ENCODE measurements around the gene DRC7. TPM values are rescaled to one million over a fixed set of nuclear protein-coding genes. Genes with fewer than 3 reads are reported as not detected.

Gene DRC7
- total RNA-seq, 2 experiments from 2014 or later, result not detected

DNA sequence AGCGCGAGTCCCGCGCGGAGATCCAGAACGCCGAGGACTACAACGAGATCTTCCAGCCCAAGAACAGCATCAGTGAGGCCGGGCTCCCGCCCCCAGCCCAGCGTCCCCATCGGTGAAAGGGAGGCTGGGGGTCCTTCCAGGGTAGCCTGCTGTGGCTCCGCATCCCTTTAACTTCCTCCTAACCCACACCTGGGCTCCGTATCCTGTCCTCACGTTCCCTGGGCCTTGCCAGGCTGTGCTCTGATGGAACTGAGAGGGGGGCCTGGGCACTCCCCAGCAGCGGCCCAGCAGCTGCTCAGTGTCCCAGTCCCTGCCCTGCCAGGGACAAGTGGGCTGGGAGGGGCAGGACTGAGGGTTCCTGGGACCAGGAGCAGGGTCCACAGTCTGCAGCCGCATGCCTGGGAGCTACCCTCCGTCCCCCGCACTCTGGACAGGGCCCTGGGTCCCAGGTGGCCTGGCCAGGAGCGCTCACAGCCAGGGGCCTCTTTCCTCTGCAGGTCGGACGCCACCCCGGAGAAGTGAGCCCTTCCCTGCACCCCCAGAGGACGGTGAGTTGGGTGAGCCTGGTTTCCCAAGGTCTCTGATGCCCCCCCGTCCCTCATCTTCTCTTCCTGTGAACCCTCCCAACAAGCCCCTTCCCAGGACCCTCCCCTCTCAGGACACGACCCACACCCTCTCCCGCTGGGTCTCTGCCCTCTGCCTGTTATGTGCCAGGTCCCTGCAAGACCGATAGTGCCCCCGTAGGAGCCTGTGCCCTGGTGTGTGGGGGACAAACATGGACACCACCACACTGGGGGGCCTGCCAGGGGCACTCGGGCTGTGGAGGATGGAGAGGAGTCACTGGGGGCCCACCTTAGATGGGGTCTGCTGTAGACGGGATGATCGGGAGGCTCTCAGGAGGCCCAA, 59.1 kb downstream of the DRC7 start:
- H3K27ac Mint-ChIP-seq, result no peak overlapping the region
- CTCF ChIA-PET, result no interaction called here

GRCh38 chr16:57754354-57755060, 59.9 kb downstream of the DRC7 start:
- no peaks in the 10 kb centered on the region for H3K9me3 Mint-ChIP-seq (ENCODE audit: low read depth)
- CTCF ChIA-PET, result interaction anchor here (3.4 kb wide), 1 partner anchor 108 kb away, joined by 12 read pairs; no protein-coding TSS in a partner anchor
- H3K4me3 Mint-ChIP-seq, result no peak overlapping the region
- H3K27me3 Mint-ChIP-seq, result no peaks in the 10 kb centered on the region
- DNase-seq (no peak), ATAC-seq (no peak)
- H3K36me3 Mint-ChIP-seq, result no peaks in the 10 kb centered on the region
- H3K4me1 Mint-ChIP-seq, result peaks cover 12% of the 10 kb centered on the region
- no peak overlapping the region for H3K27ac Mint-ChIP-seq

More for the DNA sequence above, 59.1 kb downstream of the DRC7 start:
- ATAC-seq, result no peak
- Mint-ChIP-seq H3K4me3 (no peak overlapping the region), H3K9me3 (ENCODE audit: low read depth) (no peaks in the 10 kb centered on the region), H3K27me3 (no peaks in the 10 kb centered on the region), H3K36me3 (no peaks in the 10 kb centered on the region), H3K4me1 (peaks cover 11% of the 10 kb centered on the region)
- DNase-seq, result no peak

- Mint-ChIP-seq H3K4me3 (no peak overlapping the region), H3K36me3 (no peaks in the 10 kb centered on the region), H3K4me1 (peaks cover 6% of the 10 kb centered on the region), H3K27me3 (no peaks in the 10 kb centered on the region), H3K27ac (no peak overlapping the region), H3K9me3 (ENCODE audit: low read depth) (no peaks in the 10 kb centered on the region)
- ATAC-seq (no peak), DNase-seq (no peak)
- CTCF ChIA-PET, result interaction anchor here (0.8 to 3.4 kb wide), 2 partner anchors 39 to 108 kb away, joined by 3 to 12 read pairs; no protein-coding TSS in a partner anchor
Observed at GRCh38 chr16:57755061-57755684, 60.6 kb downstream of the DRC7 start.

- CTCF ChIA-PET, result interaction anchor here (0.8 to 3.4 kb wide), 11 partner anchors 27 to 214 kb away, joined by 3 to 18 read pairs (median 4); no protein-coding TSS in a partner anchor
- H3K9me3 Mint-ChIP-seq (ENCODE audit: low read depth), result no peaks in the 10 kb centered on the region
- no peak for ATAC-seq
- H3K27ac Mint-ChIP-seq, result no peak overlapping the region
- H3K27me3 Mint-ChIP-seq, result no peaks in the 10 kb centered on the region
- H3K4me1 Mint-ChIP-seq, result peaks cover 5% of the 10 kb centered on the region
- no peak for DNase-seq
- no peaks in the 10 kb centered on the region for H3K36me3 Mint-ChIP-seq
- H3K4me3 Mint-ChIP-seq, result no peak overlapping the region
Observed at GRCh38 chr16:57755726-57756423, 61.3 kb downstream of the DRC7 start.

- Mint-ChIP-seq H3K27me3 (no peaks in the 10 kb centered on the region), H3K4me3 (no peak overlapping the region), H3K4me1 (peaks cover 5% of the 10 kb centered on the region), H3K27ac (no peak overlapping the region), H3K36me3 (no peaks in the 10 kb centered on the region), H3K9me3 (ENCODE audit: low read depth) (no peaks in the 10 kb centered on the region)
- DNase-seq, result no peak
- CTCF ChIA-PET, result interaction anchor here (0.6 to 3.4 kb wide), 21 partner anchors 10 to 255 kb away, joined by 3 to 18 read pairs (median 4); partner anchors contain the start of gene KATNB1
- peak; percentile 3 for ATAC-seq
Observed at GRCh38 chr16:57756424-57757325, 62.1 kb downstream of the DRC7 start.

DNA sequence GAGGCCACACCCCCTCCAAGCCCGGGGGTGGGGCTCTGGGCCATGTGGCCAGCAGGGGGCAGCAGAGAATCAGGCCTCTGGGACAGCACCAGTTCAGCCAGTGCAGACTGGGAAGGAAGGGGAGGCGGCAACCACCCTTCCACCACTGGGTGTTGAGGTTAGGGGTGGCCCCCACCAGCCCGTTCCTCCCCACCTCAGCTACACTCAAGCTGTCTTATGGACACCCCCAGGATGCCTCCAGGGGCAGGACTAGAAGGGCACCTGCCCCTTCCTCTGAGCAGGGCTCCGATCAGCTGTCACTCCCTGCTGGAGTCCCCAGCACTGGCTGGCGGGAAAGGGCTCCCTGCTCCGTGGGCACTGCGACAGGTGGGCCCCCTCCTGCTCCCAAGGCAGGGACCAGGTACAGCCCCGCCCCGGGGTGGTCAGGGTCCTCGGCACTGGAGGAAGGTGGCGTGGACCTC, 62.8 kb downstream of the DRC7 start:
- CTCF ChIA-PET, result interaction anchor here (0.6 to 3.4 kb wide), 22 partner anchors 9 to 256 kb away, joined by 3 to 18 read pairs (median 4); partner anchors contain the start of gene KATNB1
- Mint-ChIP-seq H3K27ac (no peak overlapping the region), H3K36me3 (no peaks in the 10 kb centered on the region), H3K27me3 (no peaks in the 10 kb centered on the region), H3K4me3 (no peak overlapping the region), H3K4me1 (peaks cover 5% of the 10 kb centered on the region), H3K9me3 (ENCODE audit: low read depth) (no peaks in the 10 kb centered on the region)
- peak; percentile 91 for DNase-seq
- peak; percentile 97 for ATAC-seq

DNA sequence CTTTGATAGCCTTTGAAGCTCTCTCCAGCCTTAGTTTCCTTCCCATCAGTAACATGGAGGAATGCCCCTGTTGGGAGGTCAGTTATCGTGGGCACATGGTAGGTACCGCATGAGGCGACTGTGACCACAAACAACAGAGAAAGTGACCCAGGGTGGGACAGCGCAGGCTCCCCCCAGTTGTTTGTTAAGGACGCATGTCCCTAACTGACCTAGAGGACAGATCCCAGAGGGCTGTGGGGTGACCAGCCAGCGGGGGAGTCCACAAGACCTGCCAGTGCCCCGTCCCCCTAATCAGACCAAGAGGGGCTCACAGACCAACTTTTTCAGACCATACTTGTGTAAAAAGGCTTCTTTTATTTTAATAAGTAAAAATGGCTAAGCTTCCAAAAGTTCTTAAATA, 63.3 kb downstream of the DRC7 start:
- H3K4me3 Mint-ChIP-seq, result no peak overlapping the region
- CTCF ChIA-PET, result interaction anchor here (0.7 to 3.4 kb wide), 19 partner anchors 9 to 257 kb away, joined by 3 to 18 read pairs (median 4); partner anchors contain the start of gene KATNB1
- no peak overlapping the region for H3K27ac Mint-ChIP-seq
- no peaks in the 10 kb centered on the region for H3K9me3 Mint-ChIP-seq (ENCODE audit: low read depth)
- H3K4me1 Mint-ChIP-seq, result peaks cover 5% of the 10 kb centered on the region
- DNase-seq, result no peak
- H3K27me3 Mint-ChIP-seq, result no peaks in the 10 kb centered on the region
- H3K36me3 Mint-ChIP-seq, result no peaks in the 10 kb centered on the region
- ATAC-seq, result no peak

GRCh38 chr16:57758331-57759117, 63.9 kb downstream of the DRC7 start:
- H3K27ac Mint-ChIP-seq, result no peak overlapping the region
- CTCF ChIA-PET, result interaction anchor here (0.8 to 3.4 kb wide), 13 partner anchors 8 to 251 kb away, joined by 3 to 18 read pairs (median 5); partner anchors contain the start of gene KATNB1
- ATAC-seq, result no peak
- DNase-seq, result no peak
- no peaks in the 10 kb centered on the region for H3K27me3 Mint-ChIP-seq
- peaks cover 5% of the 10 kb centered on the region for H3K4me1 Mint-ChIP-seq
- no peaks in the 10 kb centered on the region for H3K36me3 Mint-ChIP-seq
- no peaks in the 10 kb centered on the region for H3K9me3 Mint-ChIP-seq (ENCODE audit: low read depth)
- no peak overlapping the region for H3K4me3 Mint-ChIP-seq

GRCh38 chr16:57759131-57759530, 64.5 kb downstream of the DRC7 start:
- Mint-ChIP-seq H3K36me3 (no peaks in the 10 kb centered on the region), H3K4me3 (no peak overlapping the region), H3K4me1 (peaks cover 5% of the 10 kb centered on the region), H3K27ac (no peak overlapping the region), H3K9me3 (ENCODE audit: low read depth) (no peaks in the 10 kb centered on the region), H3K27me3 (no peaks in the 10 kb centered on the region)
- DNase-seq (no peak), ATAC-seq (no peak)
- CTCF ChIA-PET, result no interaction called here

- Mint-ChIP-seq H3K4me3 (no peak overlapping the region), H3K36me3 (no peaks in the 10 kb centered on the region), H3K27me3 (no peaks in the 10 kb centered on the region), H3K27ac (no peak overlapping the region), H3K4me1 (peaks cover 8% of the 10 kb centered on the region), H3K9me3 (ENCODE audit: low read depth) (no peaks in the 10 kb centered on the region)
- CTCF ChIA-PET, result no interaction called here
- DNase-seq, result no peak
- ATAC-seq, result no peak
Observed at GRCh38 chr16:57759541-57760356, 65.1 kb downstream of the DRC7 start.

Data from activated CD8-positive, alpha-beta memory T cell treated with anti-CD3 and anti-CD28 coated beads, Interleukin-2, amount 10 ng/mL, durations not matched to agents 7 days and 5 days (primary cell).